ENCODE measurements around the gene RBP5.

GRCh38 chr12:7144414-7145120 lies 15.9 kb upstream of the RBP5 start:
- peak; percentile 73 for TF ChIP-seq CTCF (conservative IDR thresholded peaks at IDR 0.05; ENCODE audit: low read depth, low read length)
- TF ChIP-seq EZH2 (IDR thresholded peaks at IDR 0.05; ENCODE audit: borderline replicate concordance, low read depth, low read length, poor library complexity, severe bottlenecking), result no peak

All from A673 (cell line).